T-helper 17 cell (primary cell): ENCODE measurements around the gene UBE2A. TPM values are rescaled to one million over a fixed set of nuclear protein-coding genes. Genes with fewer than 3 reads are reported as not detected.

Experiments used
- ATAC-seq: fragments of 150-1000 bp; cut with Tn5 transposase; 2 replicates; pipeline ENCODE4 v1.10.0; 2021; ENCODE audit warnings: mild to moderate bottlenecking, moderate library complexity
- DNase-seq, 3 donors: peaks; one replicate each; pipeline versions ENCODE4 v3.0.0 to v3.0.0-alpha.2; 2020 to 2021
- H3K9me3 ChIP-seq: one replicate; pipeline ENCODE4 v1.7.0; 2013; ENCODE audit warnings: low read length, mild to moderate bottlenecking; ENCODE audit not compliant: control insufficient read depth, poor library complexity, severe bottlenecking
- H3K27ac Mint-ChIP-seq: one replicate; pipeline ENCODE4 v1.8.0; 2022; ENCODE audit warnings: mild to moderate bottlenecking, moderate library complexity, mixed read lengths
- H3K27me3 Mint-ChIP-seq: one replicate; pipeline ENCODE4 v1.8.0; 2022; ENCODE audit warnings: mixed read lengths
- H3K36me3 Mint-ChIP-seq: one replicate; pipeline ENCODE4 v1.8.0; 2022; ENCODE audit warnings: low read depth, mixed read lengths
- H3K4me1 Mint-ChIP-seq: one replicate; pipeline ENCODE4 v1.8.0; 2022; ENCODE audit warnings: mild to moderate bottlenecking, mixed read lengths
- H3K4me3 Mint-ChIP-seq: one replicate; pipeline ENCODE4 v1.8.0; 2022; ENCODE audit warnings: mild to moderate bottlenecking, moderate library complexity, mixed read lengths
- total RNA-seq, 4 donors: library from RNA in 2 of 4; stranded (reverse) in 2 of 4; gene quantifications; one replicate each; pipeline ENCODE4 v1.2.3 and lab custom pipeline; 2022 to 2026

UBE2A gene
- total RNA-seq, 2 donors from 2014 or later = 75.3 to 87.2 TPM

- Mint-ChIP-seq H3K4me1 (peaks cover 2% of the 10 kb centered on the region), H3K36me3 (peaks cover 5% of the 10 kb centered on the region), H3K27me3 (no peaks in the 10 kb centered on the region), H3K4me3 (no peak overlapping the region), H3K27ac (no peak overlapping the region)
- DNase-seq = no peak
- no peak for ATAC-seq
- no peaks in the 10 kb centered on the region for H3K9me3 ChIP-seq
These were observed 50.7 kb downstream of the UBE2A start for GRCh38 chrX:119624951-119625668.

GRCh38 chrX:119625843-119626242 lies 51.5 kb downstream of the UBE2A start:
- Mint-ChIP-seq H3K27ac (no peak overlapping the region), H3K36me3 (peaks cover 5% of the 10 kb centered on the region), H3K4me1 (peaks cover 2% of the 10 kb centered on the region), H3K4me3 (no peak overlapping the region), H3K27me3 (no peaks in the 10 kb centered on the region)
- no peak for ATAC-seq
- H3K9me3 ChIP-seq = no peaks in the 10 kb centered on the region
- no peak for DNase-seq

Other genes starting within 250 kb of the UBE2A start
- gene SLC25A43, start 175.2 kb upstream of the UBE2A start, total RNA-seq = 1 to 10 TPM; 3.6 to 6.1 TPM
- gene SLC25A5, start 106.1 kb upstream of the UBE2A start, total RNA-seq = 100 to 1,000 TPM; 153 to 157 TPM
- 10 to 100 TPM; 21.3 to 23.8 TPM for gene STEEP1, start 9.2 kb upstream of the UBE2A start, total RNA-seq
- 10 to 100 TPM in 1 of 2 donors, 1 to 10 TPM in 1; 9.9 to 10.8 TPM for gene NKRF, start 31.9 kb downstream of the UBE2A start, total RNA-seq
- gene SEPTIN6, start 118.6 kb downstream of the UBE2A start, total RNA-seq = 100 to 1,000 TPM; 150 to 163 TPM
- under 1 TPM in 1 of 2 donors, not detected in 1; 0.65 TPM for gene SOWAHD, start 184.0 kb downstream of the UBE2A start, total RNA-seq
- 1,000 to 10,000 TPM; 3,854 to 3,913 TPM for gene RPL39, start 217.1 kb downstream of the UBE2A start, total RNA-seq